HG02642 (cell line): Measurements from ENCODE around the gene PEAR1.

ENCODE experiments used
- ATAC-seq: cut with Tn5 transposase; IDR thresholded peaks from one replicate; pipeline ENCODE4 v1.9.1; 2021; ENCODE audit warnings: mild to moderate bottlenecking; ENCODE audit not compliant: unreplicated experiment, poor library complexity

The PEAR1 gene

GRCh38 chr1:156897078-156897825, 3.7 kb downstream of the PEAR1 start:
- no peak for ATAC-seq

- no peak for ATAC-seq
Measured at GRCh38 chr1:156898161-156898566, 4.6 kb downstream of the PEAR1 start.

- ATAC-seq, result no peak
Measured at GRCh38 chr1:156898971-156899664, 5.6 kb downstream of the PEAR1 start.

- ATAC-seq, result no peak
Measured at GRCh38 chr1:156899956-156900718, 6.6 kb downstream of the PEAR1 start.

GRCh38 chr1:156900896-156901589, 7.5 kb downstream of the PEAR1 start:
- ATAC-seq, result no peak

- no peak for ATAC-seq
Measured at GRCh38 chr1:156901590-156901900, 8.0 kb downstream of the PEAR1 start.

GRCh38 chr1:156901966-156902915, 8.7 kb downstream of the PEAR1 start:
- ATAC-seq, result no peak

GRCh38 chr1:156903328-156904091, 10.0 kb downstream of the PEAR1 start:
- no peak for ATAC-seq

- no peak for ATAC-seq
Measured at GRCh38 chr1:156904187-156904959, 10.9 kb downstream of the PEAR1 start.

- no peak for ATAC-seq
Measured at GRCh38 chr1:156905176-156905575, 11.7 kb downstream of the PEAR1 start.

- ATAC-seq, result no peak
Measured at GRCh38 chr1:156905651-156906050, 12.1 kb downstream of the PEAR1 start.

GRCh38 chr1:156906206-156906906, 12.8 kb downstream of the PEAR1 start:
- no peak for ATAC-seq

- ATAC-seq, result no peak
Measured at GRCh38 chr1:156908541-156908940, 15.0 kb downstream of the PEAR1 start.

- no peak for ATAC-seq
Measured at GRCh38 chr1:156908955-156909354, 15.4 kb downstream of the PEAR1 start.

- no peak for ATAC-seq
Measured at GRCh38 chr1:156909671-156910070, 16.2 kb downstream of the PEAR1 start.

GRCh38 chr1:156910309-156910782, 16.8 kb downstream of the PEAR1 start:
- no peak for ATAC-seq

GRCh38 chr1:156911577-156912298, 18.2 kb downstream of the PEAR1 start:
- no peak for ATAC-seq
